ENCODE data around the gene HDAC11.
A peak's percentile ranks its signal among the peaks of the same experiment; 100 is the strongest.

The HDAC11 gene

DNA sequence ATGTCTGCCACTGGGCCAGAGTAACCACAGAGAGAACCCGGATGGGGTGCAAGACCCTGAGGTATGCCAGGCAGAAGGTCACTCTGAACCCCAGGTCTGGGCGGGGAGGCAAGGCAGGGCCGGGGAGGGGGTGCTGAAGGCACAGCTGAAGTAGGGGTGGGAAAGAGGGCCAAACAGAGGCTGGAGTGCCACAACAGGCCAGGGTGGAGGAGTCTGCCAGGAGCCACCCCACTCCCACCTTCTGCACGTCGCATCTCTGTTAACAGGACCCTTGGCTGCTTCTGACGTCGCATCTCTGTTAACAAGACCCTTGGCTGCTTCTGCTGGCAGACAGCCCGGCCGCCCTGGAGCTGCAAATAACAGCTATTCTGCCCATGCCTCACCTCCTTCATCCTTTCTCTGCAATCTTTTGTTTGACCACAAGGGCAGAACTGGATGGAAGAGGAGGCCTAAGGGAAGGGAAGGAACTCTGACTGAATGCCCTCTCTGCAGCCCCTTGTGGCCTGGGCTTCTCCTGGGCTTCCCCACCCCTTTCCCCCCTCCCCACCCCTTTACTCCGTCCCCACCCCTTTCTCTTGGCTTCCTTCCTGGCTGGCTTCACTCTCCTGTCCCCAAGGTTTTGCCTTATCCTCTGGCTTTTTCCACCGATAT, 48.2 kb downstream of the HDAC11 start:
- peak; percentile 26 to 61 for DNase-seq

DNA sequence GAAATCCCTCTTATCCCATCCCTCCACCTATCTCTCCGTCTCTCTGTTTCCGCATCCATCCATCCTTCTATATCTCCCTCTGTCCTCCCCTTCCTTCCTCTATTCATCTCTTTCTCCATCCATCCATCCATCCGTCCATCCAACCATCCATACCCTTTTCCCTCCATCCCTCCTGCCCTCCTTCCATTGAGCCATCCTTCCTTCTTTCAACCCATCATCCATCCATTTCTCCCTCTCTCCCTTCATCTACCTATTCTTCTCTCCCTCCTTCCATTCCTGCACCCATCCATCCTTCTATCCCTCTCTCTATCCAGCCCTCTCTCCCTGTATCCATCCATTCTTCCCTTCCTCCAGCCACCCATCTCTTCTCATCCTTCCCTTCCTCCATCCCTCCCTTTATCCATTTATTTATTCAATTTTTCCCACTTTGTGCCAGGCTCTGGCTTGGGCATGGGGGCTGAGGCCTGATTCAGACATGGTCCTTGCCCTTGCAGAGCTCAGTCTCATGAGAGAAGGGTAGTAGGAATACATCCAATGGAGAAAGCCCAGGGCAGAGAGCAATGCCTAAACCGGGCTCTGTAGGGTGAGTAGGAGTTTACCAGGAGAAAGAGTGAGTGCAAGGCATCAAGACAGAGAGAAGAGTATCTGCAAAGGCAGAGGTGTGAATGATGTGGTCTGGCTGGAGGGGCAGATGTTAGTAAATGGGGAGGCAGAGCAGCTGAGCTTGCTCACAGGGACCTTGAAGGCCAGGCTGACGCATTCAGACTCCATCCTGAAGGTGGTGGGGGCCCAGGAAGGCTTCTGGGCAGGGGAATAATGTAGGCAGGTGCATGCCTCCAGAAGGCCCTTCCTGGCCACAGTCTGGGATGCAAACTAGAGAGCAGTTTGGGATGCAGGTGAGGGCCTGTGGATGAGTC, 49.3 kb downstream of the HDAC11 start:
- no peak for DNase-seq

- DNase-seq, result no peak
Measured at GRCh38 chr3:13530241-13531009, 50.3 kb downstream of the HDAC11 start.

DNA sequence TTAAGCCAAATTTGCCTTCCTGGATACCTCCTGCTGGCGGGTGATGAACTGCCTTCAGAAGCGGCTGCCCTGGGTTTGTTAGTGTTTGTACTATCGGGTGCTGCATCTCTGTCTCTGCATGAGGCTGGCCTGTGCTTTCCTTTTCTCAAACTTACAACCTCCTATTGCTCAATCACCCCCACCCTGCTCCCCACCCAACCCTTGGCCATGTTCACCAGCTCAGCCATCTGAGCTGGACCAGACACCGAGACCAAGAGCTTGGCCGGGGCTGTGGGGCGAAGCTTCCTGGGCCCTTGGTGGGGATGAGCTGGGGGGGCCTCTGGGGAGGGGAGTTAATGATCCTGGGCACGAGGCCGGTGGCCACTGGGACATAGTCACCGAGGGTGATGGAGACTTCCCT, 52.0 kb downstream of the HDAC11 start:
- DNase-seq, result no peak

DNA sequence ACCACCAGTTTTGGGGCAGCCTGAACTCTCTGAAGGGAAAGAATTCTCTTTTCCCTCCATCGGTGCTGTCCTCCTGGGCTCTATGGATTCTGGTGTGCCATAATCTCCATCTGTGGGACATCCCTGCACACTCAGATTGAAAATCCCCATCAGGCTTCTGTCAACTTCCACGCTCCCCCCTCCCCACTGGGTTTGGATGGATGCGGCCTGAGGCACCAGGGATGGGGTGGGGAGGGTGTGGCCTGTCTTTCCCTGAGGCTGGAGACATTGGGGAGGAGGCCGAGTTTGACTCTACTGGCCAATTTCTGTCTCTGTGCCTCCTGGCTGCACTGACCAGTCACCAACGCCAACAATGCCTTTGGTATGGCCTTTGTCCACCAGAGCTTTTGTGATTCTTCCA, 52.5 kb downstream of the HDAC11 start:
- no peak for DNase-seq

DNA sequence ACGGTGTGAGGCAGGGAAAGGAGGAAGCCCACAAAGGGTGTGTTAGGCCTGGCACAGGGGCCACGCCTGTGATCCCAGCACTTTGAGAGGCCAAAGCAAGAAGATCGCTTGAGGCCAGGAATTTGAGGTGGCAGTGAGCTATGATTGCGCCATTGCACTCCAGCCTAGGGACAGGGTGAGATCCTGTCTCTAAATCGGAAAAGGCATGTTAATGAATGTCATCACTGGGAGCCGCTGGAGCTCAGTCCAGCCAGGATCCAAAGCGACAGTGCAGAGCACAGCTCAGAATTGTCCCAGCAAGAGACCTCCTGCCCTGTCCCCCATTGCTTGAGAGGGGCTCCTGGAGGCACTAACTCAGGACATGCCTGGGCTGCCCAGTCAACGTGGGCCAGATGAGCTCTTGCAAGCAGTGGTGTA, 53.8 kb downstream of the HDAC11 start:
- no peak for DNase-seq

- no peak for DNase-seq
Measured at GRCh38 chr3:13535526-13535875, 55.4 kb downstream of the HDAC11 start.

GRCh38 chr3:13535905-13536304, 55.8 kb downstream of the HDAC11 start:
- DNase-seq, result no peak

DNA sequence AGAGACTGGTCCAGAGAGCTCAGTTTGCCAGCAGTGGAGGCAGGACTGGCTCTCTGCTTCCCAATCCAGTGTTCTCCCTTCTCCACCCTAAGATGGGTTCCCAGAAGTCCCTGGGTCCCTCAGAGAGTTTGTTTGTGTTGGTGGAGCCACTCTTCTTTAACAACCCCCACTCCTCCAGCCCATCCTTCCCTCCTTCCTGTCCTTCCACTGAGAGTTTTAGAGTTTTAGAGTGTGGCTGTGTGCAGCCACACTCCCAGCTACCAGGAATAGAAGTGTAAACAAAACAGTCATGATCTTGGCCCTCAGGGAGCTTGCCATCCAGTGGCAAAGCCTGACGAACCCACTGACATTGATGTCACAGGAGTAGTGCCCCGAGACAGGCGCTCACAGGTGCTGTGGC, 56.3 kb downstream of the HDAC11 start:
- DNase-seq, result no peak

DNA sequence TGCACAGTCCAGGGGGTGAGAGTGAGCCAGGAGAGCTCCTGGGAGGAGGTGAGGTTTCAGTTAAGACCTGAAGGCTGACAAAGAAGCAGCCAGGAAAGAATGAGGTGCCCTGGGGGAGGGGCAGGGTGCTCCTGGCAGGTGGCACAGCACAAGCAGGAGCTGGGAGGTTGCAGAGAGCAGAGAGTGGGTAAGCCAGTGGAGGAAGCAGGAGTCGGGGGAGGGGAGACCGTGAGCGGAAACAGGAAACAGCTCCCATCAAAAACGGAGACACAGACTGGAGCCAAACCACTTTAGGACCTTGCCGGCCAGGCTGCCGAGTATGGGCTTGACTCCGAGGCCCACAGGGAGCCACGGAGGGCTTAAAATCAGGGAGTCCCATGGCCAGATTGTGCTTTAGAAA, 56.7 kb downstream of the HDAC11 start:
- no peak for DNase-seq

GRCh38 chr3:13537244-13537908, 57.3 kb downstream of the HDAC11 start:
- peak in 1 of 2 experiments; percentile 72 for DNase-seq

DNA sequence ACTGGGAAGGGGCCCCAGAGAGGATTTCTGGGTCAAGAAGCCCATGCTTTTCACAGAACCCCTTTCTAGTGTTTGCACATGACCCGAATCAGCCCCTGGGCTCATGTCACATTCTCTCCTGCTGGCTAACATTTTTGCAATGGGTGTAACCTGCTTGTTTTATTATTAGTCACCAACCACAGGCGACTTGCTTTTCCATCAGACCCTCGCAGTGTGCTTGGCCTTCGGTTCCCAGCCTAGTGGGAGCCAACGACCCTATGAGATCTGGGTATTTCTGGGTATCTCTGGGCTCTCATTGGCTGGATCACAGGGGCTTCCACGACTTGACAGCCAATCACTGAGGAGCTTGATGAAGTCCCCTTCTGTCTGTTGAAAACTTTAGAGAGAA, 57.8 kb downstream of the HDAC11 start:
- DNase-seq, result peak; percentile 97 to 99

GRCh38 chr3:13538520-13539291, 58.6 kb downstream of the HDAC11 start:
- no peak for DNase-seq

- DNase-seq, result peak in 1 of 2 experiments; percentile 39
Measured at GRCh38 chr3:13539292-13539638, 59.2 kb downstream of the HDAC11 start.

DNA sequence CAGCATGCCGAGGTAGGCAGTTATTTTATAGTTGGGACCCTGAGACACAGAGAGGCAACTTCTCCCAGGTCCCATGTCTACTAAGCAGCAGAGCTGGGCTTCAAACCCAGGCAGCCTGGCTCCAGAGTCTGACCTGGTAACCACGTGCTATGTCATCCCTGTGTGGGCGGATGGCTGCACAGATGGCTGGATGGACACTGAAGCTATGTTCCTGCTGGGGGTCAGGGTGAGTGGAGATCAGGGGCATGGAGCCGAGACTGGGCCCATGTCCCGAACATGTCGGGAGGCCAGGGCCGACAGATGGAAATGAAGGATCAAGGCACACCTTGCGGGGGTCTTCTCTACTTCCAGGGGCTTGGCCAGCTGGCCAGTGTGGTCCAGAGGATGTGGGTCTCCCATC, 59.6 kb downstream of the HDAC11 start:
- no peak for DNase-seq

- no peak for DNase-seq
Measured at GRCh38 chr3:13540297-13540995, 60.3 kb downstream of the HDAC11 start.

DNA sequence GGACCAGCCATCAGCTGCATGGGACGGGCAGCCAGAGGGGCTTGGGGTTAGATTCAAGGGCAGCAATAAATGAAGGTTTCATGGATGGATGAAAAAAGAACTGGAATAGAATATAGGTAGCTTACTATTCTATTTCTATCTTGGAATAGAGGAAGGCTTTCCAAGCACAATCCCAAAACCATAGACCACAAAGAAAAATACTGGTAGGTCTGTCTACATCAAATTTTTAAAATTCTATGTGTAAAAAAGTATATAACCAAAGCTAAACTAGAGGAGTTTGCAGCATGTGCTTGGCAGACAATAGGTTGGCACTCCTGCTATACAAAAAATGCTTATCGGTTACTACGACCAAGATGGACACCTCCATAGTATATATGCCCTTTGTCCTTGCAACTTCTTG, 61.6 kb downstream of the HDAC11 start:
- no peak for DNase-seq

DNA sequence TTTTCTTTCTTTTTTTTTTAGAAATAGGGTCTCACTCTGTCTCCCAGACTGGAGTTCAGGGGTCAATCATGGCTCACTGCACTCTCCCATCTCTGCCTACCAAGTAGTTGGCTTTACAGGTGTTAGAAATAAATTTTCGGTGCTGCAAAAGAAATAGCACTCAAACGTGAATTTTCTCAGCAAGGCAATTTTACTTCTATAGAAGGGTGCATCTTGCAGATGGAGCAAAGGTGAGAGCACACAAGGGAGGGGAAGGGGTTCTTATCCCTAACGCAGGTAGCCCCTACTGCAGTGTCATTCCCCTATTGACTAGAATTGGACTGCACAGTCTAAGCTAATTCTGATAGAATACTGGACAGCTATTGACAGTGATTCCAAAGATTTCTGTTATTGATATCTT, 62.0 kb downstream of the HDAC11 start:
- DNase-seq, result no peak

DNA sequence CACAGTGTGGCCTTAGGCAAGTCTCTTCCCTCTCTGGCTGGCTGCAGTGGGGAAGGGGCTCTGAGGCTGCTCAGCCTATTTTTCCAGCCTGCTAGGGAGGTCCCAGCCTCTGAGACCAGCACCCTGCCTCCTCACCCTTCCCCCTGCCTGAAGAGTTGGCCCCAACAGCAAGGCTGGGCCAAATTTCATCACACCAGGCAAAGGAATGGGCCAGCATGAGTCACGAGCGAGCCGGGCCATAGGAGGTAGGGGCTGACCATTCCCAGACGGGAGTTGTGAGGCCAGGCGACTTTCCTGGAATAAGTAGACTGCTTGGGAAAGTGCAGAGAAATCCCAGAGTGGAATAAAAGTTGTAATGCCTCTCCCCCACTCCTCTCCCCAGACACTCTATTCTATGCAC, 63.1 kb downstream of the HDAC11 start:
- DNase-seq, result no peak

DNA sequence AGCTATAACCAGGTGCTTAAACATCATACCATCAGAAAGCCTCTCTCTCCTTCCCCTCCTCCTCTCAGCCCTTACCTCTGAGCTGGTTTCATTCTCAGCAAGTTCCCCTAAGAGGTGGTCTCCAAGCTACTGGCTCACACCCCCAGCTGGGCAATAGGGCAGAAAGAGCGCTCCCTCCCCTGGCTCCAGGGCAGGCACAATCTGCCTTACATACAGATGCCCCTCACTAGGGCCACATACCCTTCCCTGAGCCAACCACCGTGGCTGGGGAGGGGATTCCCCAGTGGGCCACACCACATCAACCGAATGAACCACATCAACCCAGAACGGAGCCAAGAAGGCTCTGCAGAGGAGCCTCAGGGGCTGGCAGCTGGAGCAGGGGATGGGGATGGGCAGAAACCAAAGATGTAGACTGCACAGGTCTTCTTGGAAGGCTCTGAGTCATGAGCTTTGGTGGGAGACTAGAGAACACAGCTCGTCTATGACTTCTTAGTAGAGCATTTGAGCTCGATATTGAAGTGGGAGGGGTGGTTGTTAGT, 64.3 kb downstream of the HDAC11 start:
- DNase-seq, result no peak

- DNase-seq, result no peak
Measured at GRCh38 chr3:13544951-13545651, 65.0 kb downstream of the HDAC11 start.

Data from SW 1271 (cell line).